A549 (cell line): Measurements from ENCODE around the gene SAMMSON.

Source experiments
- KDM5A ChIP-seq: fragments of 200-600 bp; sonication (generic); IDR thresholded peaks from 2 replicates; pipeline ENCODE4 v1.6.1; 2016; ENCODE audit warnings: antibody characterized with exemption, mild to moderate bottlenecking
- PHF8 ChIP-seq: fragments of 200-600 bp; sonication (generic); IDR thresholded peaks from 2 replicates; pipeline ENCODE4 v1.6.1; 2016; ENCODE audit warnings: low read depth, mild to moderate bottlenecking, antibody characterized with exemption, moderate library complexity, borderline replicate concordance
- TF ChIP-seq, protein P1 (sequence below): IDR thresholded peaks from 2 replicates; pipeline ENCODE4 v1.6.1; 2012
- TF ChIP-seq, protein P2 (sequence below): fragments of >200 bp; sonication (Bioruptor Twin); formaldehyde crosslinking; IDR thresholded peaks from 3 replicates; pipeline ENCODE4 v1.5.1; 2016

DNA sequence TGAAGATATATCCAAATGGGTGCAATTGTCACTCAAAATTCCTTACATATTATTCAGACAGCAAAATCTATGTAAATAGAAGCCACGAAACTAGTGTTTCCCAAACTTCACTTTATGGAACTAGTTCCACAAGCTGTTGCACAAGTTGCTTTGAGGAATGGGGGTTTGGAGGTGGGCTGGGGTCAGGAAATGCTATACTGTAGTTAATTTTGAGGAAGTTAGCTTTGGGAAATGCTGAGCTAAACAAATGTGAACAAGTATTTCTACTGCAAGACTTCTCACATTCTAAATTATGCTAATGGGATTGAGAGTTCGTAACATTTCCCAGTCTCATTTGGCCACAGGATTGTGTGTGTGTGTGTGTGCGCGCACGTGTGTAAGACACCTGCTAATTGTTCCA is 28.7 kb upstream of the SAMMSON start:
- TF ChIP-seq, protein P1, sequence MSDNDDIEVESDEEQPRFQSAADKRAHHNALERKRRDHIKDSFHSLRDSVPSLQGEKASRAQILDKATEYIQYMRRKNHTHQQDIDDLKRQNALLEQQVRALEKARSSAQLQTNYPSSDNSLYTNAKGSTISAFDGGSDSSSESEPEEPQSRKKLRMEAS, result no peak
- TF ChIP-seq, protein P2, sequence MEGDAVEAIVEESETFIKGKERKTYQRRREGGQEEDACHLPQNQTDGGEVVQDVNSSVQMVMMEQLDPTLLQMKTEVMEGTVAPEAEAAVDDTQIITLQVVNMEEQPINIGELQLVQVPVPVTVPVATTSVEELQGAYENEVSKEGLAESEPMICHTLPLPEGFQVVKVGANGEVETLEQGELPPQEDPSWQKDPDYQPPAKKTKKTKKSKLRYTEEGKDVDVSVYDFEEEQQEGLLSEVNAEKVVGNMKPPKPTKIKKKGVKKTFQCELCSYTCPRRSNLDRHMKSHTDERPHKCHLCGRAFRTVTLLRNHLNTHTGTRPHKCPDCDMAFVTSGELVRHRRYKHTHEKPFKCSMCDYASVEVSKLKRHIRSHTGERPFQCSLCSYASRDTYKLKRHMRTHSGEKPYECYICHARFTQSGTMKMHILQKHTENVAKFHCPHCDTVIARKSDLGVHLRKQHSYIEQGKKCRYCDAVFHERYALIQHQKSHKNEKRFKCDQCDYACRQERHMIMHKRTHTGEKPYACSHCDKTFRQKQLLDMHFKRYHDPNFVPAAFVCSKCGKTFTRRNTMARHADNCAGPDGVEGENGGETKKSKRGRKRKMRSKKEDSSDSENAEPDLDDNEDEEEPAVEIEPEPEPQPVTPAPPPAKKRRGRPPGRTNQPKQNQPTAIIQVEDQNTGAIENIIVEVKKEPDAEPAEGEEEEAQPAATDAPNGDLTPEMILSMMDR, result no peak
- TF ChIP-seq KDM5A (no peak), PHF8 (no peak)
